ENCODE results near the gene RASGEF1B.

DNA sequence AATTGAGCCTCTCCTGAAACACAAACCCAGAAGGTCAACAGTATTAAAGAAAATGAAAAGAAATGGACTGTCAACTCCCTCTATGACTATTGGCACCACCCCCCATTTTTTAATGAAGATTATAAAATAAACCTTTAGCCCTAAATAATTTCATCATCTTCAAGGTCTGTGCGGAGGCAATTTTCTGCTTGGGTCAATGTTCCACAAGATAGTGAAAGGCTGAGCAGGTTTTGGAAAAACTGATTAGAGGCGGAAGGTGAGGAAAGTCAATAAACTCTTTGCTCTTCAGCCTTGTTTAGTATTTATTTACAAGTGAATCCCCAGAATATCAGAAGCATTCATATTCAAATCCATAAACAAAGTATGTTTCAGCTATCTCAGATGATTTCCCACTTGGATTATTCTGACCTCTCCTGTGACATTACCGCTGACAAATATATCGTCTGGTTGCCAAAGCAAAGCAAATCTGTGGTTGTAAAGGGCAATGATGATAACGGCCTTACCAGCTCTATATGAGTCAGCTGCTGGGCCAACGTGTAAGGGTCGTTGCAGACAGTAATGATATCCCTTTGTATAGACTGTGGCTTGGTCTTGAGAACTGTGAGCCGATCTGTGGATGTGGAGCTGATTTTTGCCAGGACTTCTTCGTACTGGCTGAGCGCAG lies 24.0 kb downstream of the RASGEF1B start:
- TF ChIP-seq CTCF (IDR thresholded peaks at IDR 0.05; ENCODE audit: low read depth, low read length, missing input control), result no peak
- TF ChIP-seq NR2F2 (IDR thresholded peaks at IDR 0.05), result no peak
- no peak for TF ChIP-seq YY1 (IDR thresholded peaks at IDR 0.05)
- TF ChIP-seq SP1 (IDR thresholded peaks at IDR 0.05), result no peak
- no peak for TF ChIP-seq RAD21 (IDR thresholded peaks at IDR 0.05)
- TF ChIP-seq REST (IDR thresholded peaks at IDR 0.05), result no peak
- TF ChIP-seq EGR1 (IDR thresholded peaks at IDR 0.05; ENCODE audit: low read depth in 2 of 2), result no peak
- TF ChIP-seq HNF4A (conservative IDR thresholded peaks at IDR 0.05), result peak; percentile 3 to 20
- no peak for TF ChIP-seq MAX (IDR thresholded peaks at IDR 0.05)
- no peak for TF ChIP-seq GABPA (IDR thresholded peaks at IDR 0.05 in 1 of 2, conservative IDR thresholded peaks at IDR 0.05 in 1 of 2)

Data from liver (tissue), 3 donors.